Pons (tissue), 1 donor: ENCODE results near the gene OPRD1.
"Not testable (repeated sequence)": the region's sequence is repeated elsewhere in the genome, so short reads cannot be mapped to it uniquely, and the experiment has no call there.

Experiments
- DNase-seq: peaks from one replicate; pipeline ENCODE4 v3.0.0-alpha.2; 2016; ENCODE audit warnings: low spot score

The OPRD1 gene

GRCh38 chr1:28811766-28812668 is at the start of gene OPRD1:
Gene OPRD1, plus strand, starts transcription at chr1:28812170. Its CDS starts 214 bp downstream, at chr1:28812384.
- DNase-seq = no peak

GRCh38 chr1:28766532-28767183 is 45.3 kb upstream of the OPRD1 start:
- no peak for DNase-seq

DNA sequence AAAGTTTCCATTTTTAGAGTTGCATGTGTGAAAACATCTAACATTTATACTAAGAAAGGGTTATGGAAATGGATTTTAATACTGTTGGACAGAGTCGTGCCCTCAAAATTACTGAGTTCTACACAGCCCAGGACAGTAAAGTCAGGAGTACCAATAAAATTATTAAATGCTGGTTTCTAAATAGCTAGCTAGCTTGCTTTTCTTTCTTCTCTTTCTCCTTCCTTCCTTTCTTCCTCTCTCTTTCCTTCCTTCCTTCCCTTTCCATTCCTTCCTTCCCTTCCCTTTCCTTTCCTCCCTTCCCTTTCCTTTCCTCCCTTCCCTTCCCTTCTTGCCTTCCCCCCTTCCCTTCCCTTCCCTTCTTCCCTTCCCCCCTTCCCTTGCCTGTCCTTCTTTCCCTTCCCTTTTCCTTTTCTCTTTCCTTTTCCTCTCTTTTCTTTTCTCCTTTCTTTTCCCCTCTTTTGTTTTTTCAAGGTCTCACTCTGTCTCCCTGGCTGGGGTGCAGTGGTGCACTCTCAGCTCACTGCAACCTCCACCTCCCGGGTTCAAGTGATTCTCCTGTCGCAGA is 41.3 kb upstream of the OPRD1 start:
- DNase-seq = no peak

DNA sequence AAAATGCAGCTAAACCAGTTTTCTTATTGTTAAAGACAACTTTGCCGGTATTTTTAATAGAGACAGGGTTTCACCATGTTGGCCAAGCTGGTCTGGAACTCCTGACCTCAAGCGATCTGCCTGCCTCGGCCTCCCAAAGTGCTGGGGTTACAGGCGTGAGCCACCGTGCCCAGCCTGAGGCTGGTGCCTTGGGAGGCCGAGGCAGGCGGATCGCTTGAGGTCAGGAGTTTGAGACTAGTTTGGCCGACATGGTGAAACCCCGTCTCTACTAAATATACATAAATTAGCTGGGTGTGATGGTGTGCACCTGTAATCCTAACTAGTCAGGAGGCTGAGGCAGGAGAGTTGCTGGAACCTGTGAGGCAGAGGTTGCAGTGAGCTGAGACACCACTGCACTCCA is 40.0 kb upstream of the OPRD1 start:
- not testable (repeated sequence) for DNase-seq

GRCh38 chr1:28773105-28773504 is 38.9 kb upstream of the OPRD1 start:
- DNase-seq = no peak

DNA sequence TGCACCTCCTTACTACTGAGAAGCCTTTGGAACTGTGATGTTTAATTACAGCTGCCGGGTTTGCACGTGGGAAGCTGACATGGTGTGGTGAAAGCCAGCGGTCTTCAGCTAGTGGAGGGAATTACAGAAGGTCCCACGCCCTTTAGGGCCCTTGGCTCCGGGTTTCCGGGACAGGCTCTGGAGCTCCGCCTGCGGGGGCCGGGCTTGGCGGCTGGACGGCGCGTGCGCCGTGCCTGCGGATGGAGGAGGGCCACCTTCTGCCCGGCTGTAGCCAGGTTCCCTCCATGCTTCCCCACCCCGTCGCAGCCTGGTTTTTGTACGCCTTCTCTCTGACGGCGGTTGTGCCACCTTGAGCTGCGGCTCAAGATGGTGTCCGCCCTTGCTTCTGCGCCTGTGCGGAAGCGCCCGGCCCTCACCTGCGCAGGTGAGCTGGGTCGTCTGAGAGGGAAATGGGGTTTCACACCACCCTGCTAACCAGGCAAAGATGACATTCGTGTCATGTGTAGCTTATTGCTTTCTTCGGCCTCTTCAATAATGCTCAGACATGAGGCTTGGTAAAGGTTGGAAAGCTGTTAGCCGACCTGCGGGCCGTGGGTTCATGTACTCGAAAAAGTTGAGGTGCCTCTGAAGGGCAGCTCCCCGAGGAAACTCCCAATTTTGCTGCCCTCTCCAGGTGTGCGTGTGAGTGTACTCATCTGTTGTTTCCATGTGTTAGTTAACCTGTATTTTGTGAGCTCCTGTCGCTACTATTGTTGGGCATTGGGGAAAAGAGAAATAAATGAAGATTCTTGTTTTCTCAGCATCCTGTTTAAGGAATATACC is 36.6 kb upstream of the OPRD1 start:
- peak; percentile 20 for DNase-seq

- no peak for DNase-seq
These were observed 35.6 kb upstream of the OPRD1 start for GRCh38 chr1:28776341-28776740.

DNA sequence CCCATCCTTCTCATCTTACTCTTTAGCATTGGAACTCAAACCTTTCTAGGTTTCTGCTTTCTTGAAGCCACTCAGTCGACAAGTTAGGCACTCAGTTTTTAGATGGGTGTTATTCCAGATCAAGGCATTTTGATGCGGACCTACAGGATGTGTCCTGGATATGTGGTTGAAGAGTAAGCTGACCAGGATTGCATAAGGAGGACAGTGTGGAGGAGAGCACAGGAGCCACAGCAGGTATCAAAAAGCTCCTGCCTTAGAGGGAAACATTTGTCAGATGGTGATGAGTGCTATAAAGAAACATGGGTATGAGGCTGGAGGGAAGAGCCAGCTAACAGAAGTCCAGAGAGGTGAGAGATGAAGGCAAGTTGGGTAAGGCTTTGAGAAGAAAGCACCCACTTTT is 33.9 kb upstream of the OPRD1 start:
- DNase-seq = no peak

- DNase-seq = no peak
These were observed 32.1 kb upstream of the OPRD1 start for GRCh38 chr1:28779751-28780408.

GRCh38 chr1:28781305-28781704 is 30.7 kb upstream of the OPRD1 start:
- no peak for DNase-seq

DNA sequence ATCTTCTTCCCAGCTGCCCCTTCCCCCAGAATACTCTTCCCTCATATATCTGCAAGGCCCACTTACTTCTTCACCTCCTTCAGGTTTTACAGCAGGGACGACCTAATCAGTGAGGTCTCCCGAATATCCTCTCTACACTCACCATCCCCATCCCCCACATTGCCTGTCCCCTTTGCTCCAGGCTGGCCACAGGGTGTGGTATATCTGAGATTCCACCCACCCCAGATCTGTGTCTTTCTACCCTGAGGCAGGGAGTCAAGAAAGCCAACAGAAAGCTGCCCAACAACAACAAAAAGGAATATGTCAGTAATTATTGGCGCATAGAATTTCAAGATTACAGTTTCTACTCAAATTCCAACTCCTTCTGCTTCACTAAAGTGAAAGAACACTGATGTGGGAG is 30.0 kb upstream of the OPRD1 start:
- no peak for DNase-seq

DNA sequence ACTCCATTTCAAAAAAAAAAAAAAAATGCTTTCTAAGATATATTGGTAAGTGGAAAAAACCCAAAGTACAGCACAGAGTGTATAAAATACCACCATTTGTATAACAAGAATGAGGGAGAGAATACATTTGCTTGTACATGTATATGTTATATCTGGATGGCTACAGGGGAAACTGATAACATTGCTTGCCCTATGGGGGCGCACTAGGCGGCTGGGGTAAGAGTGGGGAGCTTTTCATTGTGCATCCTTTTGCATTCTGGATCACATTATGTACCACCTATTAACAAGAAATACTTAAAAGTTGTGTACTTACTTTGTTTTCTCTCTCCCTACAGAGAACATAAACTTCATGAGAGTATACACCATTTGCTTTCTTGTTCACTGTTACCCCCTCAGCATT is 28.6 kb upstream of the OPRD1 start:
- no peak for DNase-seq

GRCh38 chr1:28789412-28789811 is 22.6 kb upstream of the OPRD1 start:
- no peak for DNase-seq

- no peak for DNase-seq
These were observed 22.2 kb upstream of the OPRD1 start for GRCh38 chr1:28789816-28790215.

DNA sequence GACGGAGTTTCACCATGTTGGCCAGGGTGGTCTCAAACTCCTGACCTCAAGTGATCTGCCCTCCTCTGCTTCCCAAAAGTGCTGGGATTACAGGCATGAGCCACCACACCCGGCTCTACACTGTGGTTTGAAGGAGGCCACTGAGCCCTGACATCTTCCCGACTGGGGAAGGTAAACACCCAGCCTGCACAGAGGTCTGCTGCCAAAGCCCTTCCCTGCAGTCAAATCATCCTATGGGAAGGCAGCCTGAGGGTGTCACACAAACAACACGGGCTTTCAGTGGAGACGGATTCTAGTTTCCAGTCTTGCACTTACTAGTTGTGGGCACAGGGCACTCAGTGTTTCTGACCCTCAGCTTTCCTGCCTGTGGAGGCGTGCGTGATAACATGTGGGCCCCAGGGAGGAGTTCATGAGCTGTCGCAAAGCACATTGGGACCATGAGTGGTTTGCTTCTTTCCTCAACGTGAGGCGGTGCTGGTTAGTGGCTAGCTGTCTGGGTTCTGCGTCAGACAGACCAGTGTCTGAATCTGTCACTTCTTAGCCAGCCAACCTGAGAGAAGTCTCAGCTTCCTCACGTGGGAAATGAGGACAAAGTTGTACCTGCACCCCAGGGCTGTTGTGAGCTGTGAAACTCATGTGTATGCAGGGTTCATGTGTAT is 21.5 kb upstream of the OPRD1 start:
- DNase-seq = no peak

- not testable (repeated sequence) for DNase-seq
These were observed 20.0 kb upstream of the OPRD1 start for GRCh38 chr1:28791929-28792328.

DNA sequence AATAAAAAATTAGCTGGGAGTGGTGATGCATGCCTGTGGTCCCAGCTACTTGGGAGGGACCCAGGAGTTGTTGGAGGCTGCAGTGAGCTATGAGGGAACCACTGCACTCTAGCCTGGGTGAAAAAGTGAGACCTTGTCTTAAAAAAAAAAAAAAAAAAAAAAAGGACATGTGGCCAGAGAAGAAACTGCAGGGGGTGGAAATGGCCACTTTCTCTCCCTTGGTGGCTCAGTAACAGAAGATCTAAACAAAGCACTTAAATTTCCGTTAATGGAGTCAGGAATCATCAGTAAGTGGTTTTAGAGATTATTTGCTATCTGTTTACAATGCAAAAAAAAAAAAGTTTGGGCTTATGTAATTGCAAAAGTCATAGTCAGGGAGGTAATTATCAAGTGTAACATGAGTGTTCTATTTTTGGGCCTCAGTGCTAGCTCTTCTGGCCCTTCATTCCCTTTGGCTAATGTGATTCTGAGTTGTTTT is 19.3 kb upstream of the OPRD1 start:
- DNase-seq = no peak

- DNase-seq = not testable (repeated sequence)
These were observed 17.4 kb upstream of the OPRD1 start for GRCh38 chr1:28794582-28794981.

GRCh38 chr1:28796352-28797211 is 15.4 kb upstream of the OPRD1 start:
- DNase-seq = no peak

GRCh38 chr1:28800324-28800723 is 11.6 kb upstream of the OPRD1 start:
- DNase-seq = no peak
